CMK (cell line): ENCODE results near the gene SHANK1.

Experiments
- DNase-seq: peaks from one replicate; pipeline ENCODE4 v3.0.0-alpha.2; 2010; ENCODE audit warnings: low read depth

The SHANK1 gene

DNA sequence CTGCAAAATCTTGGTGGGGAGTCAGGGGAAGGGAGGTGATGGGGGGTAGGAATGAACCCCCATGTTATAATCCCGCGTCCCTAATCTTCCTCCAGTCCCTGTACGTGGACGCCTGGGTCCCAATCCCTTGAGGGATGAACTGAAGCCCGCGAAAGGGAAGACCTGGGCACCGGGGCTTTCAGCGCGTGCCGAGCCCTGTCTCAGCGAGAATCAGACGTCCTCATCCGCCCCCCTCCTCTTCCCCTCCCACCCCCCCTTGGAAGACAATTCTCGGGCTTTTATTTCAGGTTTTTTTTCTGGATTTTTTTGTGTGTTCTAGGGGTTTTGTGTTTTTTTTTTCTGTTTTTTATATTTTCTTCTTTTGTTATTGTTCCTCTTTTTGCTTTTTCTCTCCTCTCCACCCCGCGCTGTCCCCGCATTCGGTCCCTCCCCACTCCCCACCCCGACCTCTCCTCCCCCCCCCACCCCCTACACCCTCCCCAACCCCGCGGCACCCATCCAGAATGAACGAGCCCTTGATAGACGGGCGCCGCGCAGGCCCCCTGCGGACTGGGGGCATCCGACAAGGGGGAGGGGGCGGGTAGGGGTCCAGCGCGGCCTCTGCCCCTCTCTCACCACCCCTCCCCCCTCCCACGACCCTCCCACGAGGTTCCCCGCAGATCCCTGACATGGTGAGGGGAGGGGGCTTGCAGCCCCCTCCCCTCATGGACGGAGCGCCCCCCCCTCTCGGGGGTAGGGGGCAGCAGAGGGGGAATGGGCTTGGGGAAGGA, 60.1 kb downstream of the SHANK1 start:
- DNase-seq = no peak

DNA sequence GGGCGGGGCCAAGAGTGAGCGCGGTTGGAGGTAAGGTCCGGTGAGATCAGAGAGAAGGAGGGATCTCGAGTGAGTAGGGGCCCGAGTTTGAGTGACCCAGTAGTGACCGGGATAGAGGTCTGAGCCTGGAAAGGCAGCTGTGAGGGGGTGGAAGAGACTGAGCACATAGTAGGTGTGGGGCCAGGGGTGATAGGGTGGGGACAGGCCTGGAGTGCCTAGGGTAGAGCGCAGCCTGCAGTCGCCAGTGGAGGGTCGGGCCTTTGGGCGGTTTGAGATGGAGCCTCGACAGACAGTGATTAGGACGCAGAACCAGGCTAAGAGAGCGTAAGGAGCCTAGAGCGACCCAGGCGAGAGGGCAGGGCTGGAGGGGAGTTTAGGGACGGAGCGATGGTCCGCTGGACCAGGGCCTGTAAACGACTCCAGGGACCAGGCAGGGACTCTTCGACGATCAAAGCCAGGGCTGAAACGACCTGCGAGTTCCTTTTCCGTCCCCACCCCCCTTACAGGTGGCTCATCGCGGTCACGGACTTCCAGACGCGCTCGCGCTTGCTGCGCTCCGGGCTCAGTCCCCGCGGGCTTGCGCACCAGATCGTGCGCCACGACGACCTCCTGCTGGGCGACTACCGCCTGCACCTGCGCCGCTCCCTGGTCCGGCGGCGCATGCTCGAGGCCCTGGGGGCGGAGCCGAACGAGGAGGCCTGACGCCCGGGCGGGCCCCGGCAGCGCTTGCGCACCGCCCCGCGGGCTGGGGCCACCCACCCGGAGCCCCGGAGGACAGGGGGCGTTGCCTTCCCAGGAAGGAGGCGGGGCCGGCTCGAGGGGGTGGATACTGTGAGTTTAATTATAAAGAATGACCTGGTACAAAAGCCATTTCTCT, 60.9 kb downstream of the SHANK1 start:
- peak; percentile 88 for DNase-seq

DNA sequence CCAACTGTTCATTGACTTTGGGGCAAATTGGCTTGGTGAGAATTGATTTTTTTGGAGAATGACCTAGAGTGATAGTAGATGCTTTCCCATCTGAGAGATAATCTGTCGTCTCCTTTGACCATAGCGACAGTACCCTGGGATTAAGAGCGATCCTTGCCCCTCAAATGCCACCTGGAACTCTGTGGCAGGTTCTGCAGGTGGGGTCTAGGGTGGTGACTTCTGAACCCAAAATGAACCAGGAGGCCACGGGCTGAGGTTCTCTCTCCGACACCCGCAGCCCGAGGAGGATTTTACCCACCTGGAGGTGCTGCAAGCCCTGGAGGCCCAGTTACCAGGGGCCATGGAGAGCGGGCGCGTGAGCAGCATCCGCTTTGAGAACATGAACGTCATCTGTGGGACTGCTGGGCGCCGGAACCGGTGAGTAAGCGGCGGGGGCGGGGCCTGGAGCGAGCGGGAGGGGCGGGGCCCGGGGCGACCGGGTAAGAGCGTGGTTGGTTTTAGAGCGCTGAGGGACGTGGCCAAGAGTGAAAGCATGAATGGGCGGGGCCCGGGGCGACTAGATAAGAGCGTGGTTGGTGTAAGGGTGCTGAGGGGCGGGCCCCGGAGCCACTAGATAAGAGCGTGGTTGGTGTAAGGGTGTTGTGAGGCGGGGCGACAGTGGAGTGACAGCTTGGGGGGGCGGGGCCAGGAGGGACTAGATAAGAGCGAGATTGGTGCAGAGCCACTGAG, 61.7 kb downstream of the SHANK1 start:
- peak; percentile 100 for DNase-seq

DNA sequence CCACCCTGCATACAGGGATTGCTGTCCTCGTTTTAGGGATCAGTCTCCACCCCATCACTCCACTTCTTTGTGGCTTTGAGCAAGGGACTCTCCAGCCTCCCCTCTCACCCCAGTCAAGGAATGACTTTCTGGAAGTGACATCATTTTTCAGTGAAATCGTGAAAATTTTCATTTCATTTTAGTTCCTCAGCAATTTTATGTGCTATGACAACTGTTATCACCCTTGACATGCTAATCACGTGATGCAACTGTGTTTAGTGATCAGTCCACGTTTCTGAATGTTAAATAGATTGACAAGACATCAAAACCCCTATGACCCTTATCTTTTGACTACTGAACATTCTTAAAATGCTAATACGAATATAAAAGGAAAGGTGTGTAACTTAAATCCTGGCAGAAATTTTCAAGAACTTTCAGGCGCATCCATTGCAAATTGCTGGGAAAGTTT, 62.4 kb downstream of the SHANK1 start:
- no peak for DNase-seq

DNA sequence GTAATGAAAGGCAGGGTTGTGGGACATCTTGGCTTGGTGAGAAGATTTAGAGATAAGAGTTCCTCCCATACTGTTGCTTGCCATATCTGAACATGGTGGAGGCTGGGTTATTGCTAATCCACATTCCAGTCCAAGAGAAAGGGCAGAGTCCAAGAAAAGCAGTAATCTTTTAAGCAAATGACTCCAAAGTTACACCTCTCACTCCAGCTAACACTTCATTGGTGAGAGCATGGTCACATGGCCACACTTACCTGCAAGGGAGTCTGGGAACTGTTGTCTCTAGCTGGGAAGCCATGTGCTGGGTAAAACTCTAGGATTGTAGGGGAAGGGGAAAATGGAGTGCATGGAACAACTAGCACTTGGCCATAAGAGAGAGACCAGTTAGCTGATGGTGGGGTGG, 64.7 kb downstream of the SHANK1 start:
- DNase-seq = no peak

DNA sequence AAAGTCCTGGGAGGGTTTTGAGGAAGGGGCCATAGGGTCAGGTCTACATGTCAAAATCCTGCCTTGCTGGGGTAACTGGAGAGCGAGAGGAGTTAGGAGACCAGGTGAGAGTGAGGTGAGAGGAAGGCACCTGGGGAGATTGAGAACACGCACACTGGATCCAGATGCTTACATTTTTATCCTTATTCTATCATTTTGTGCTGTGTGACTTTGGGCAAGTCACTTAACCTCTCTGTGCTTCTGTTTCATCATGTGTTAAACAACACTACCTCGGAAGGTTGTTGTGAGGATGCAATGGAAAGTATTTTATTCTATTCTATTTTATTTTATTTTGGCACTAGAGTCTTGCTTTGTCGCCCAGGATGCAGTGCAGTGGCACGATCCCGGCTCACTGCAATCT, 66.9 kb downstream of the SHANK1 start:
- no peak for DNase-seq

DNA sequence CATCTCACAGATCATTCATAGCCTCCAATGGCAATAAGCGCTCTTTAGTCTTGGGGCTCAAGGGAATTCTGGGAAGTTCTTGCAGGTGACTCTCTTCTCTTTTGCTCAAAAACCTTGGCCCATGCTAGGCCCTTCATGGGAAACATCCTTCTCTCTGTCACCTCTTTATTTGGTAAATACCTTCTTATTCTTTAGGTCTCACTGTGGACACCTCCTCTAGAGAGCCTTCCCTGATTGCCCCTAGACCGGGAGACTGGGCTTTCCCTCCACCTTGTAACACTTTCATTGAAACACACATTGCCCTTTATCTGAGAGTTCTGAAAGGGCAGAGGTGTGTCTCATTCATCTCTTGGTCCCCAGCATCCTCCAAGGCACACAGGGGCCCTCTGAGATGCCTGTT, 68.4 kb downstream of the SHANK1 start:
- no peak for DNase-seq

DNA sequence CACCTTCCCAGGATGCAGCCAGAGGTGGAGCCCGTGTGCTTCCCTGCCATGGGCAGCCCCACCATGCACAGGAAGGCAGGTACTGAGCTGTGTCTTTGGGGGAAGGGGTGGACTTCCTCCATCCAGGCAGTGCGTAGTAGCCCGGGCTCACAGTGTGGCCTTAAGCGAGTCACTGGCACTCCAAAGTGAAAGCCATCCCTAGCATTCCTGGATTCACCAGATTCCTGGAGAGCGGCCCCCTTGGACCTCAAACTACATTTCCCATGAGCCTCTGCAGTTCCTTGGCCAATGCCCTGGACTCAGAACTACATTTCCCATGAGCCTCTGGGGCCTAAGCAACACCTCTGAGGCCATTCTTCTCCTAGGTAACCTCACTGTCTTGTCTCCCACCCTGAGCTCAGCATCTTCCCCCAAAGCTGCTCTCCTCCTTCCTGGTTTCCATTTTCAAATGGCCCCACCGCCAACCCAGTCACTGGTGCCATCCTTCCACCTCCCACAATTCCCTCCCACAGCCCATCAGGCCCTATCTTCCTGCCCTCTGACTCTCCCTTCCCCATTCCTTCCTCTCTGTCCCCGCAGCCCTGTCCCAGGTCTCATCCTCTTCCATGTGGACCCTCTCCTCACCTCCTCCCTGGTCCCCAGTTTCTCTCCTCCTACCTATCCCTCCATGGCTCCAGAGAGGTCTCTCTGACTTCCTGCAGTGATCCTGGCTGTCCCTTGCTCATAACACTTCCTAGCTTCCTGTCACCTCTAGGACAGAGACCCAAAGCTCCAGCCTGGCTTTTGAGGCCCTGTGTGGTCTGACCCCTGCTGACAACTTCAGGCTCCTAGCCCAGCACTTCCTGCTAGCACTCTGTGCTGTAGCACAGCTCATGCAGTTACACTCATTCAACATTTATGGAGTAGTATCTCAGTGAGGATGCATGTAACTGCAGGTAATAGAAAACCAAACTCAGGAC, 69.9 kb downstream of the SHANK1 start, which contains the start of gene C19orf81:
C19orf81 (plus strand) TSS at position 13 of the 959 bp plus-strand sequence; CDS start at position 13, 0 bp downstream.
- no peak for DNase-seq

DNA sequence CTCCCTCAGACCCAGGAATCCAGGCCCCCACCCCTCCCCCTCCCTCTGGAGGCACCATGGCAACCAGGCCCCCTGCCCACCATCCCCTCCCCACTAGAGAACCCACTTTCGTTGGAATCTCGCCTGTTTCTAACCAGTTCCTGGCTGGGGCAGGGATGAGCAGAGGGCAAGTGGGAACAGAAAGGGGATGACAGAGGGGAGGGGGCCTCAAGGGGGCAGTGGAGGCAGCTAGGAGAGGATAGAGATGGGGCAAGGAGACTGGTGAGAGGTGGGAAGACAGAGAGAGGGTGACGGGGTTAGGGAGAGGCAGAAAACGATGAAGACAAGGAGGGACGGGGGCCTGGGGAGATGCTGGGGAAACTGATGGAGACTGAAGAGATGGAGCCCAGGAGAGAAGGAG, 70.9 kb downstream of the SHANK1 start:
- no peak for DNase-seq

DNA sequence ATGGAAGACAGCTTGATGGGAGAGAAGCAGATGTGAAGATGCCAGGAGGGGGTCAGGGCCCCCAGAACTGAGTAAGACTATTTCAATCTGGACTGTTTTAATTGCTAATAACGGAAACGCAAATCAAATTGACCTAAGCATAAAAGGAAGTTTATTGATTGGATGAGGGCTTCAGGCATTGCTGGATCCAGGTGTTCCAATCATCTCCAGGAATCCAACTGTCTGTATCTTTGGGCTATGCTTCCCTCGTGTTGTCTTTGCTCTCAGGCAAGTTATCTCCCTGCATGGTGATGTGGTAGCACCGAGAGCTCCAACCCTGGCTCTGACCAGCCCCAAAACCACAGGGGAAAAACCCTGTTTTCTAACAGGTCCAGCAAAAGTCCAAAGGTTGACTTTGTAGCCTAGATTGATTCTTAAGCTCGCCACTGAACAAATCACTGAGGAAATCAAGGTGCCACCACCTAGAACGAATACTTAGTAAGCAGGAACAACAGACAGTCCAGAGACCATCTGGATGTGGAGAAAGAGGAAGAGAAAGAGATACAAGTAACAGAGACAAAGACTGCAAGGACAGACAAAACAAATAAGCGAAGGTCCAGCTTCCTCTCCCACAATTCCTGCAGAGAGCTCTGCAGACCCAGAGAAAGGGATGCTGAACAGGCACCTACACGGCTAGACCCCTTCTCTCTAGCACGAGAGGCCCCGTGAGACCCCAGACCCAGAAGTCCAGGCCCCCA, 71.6 kb downstream of the SHANK1 start:
- no peak for DNase-seq

DNA sequence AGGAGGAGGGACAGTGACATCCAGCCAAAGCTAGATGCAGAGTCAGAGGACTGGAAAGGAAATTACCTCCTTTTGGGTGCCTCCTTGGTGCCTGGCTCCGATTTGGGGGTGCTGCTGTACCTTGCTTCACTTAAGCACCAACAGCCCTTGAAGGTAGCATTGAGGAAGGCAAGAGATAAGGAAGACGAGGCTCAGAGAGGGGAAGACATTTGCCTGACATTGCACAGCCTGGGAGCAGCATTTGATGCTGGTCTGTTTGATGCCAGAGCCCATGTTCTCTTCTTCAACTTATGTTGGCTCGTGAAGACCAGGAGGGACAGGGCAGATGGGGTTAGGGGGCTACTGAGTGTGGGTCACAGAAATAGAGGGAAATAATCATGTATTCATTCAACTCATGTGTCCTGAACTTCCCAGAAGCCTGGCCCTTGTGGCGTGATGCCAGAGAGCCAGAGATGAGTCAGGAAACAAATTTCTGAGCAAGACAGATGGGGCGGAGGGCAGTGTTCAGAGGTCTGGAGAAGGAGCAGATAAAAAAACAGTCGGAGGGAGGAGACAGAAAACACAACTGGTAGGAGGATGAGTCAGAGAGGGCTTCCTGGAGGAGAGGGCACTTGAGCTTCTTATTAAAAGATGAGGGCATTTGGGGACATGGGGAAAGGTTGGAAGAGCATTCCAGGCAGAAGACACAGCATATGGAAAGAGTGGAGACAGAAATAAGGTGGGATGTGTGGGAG, 73.4 kb downstream of the SHANK1 start:
- DNase-seq = no peak

DNA sequence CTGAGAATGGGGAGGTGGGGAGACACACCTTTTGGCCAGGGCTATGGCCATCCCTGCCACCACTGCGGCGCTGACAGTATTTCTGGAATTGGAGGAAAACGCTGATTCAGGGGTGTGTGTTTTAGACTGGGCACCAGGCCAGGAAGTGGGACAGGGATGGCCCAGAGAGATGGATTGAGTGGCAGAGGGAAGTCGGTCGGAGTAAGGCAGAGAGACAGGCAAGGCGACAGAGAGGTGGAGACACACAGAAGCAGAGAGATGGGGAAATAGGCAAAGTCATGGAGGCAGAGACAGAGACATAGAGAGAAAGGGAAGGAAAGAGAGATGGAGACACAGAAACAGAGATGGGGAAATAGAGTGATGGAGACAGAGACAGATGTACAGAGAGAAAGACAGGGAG, 74.5 kb downstream of the SHANK1 start:
- no peak for DNase-seq

DNA sequence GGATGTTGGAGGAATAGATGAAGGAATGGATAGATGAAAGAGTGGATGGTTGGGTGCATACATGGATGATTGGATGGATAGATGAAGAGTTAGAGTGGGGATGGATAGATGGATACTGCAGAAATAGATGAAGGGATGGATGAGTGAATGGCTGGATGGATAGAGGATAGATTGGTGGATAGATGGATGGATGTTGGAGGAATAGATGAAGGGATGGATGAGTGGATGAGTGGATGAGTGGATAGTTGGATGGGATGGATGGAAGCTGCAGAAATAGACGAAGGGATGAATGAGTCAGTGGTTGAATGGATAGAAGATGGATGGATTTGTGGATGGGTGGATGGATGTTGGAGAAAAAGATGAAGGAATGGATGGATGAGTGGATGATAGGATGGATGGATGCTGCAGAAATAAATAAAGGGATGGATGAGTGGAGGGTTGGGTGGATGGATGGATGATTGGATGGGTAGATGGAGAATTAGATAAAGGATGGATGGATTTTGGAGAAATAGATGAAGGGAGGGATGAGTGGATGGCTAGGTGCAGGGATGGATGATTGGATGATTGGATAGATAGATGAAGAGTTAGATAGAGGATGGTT, 75.2 kb downstream of the SHANK1 start:
- DNase-seq = no peak

DNA sequence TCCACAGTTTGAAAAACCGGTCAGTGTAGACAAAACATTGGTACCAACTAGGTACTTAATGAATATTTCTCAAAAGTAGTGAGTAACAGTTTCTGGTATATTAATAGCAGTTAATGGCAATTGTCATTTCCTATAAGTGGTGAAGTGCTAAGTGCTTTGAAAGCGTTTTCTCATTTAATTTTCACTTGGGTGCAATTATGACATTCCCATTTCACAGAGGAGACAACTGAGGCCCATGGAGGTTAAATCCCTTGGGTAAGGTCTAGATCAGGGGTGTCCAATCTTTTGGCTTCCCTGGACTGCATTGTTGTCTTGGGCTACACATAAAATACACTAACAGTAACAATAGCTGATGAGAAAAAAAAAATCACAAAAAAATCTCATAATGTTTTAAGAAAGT, 79.2 kb downstream of the SHANK1 start:
- no peak for DNase-seq

DNA sequence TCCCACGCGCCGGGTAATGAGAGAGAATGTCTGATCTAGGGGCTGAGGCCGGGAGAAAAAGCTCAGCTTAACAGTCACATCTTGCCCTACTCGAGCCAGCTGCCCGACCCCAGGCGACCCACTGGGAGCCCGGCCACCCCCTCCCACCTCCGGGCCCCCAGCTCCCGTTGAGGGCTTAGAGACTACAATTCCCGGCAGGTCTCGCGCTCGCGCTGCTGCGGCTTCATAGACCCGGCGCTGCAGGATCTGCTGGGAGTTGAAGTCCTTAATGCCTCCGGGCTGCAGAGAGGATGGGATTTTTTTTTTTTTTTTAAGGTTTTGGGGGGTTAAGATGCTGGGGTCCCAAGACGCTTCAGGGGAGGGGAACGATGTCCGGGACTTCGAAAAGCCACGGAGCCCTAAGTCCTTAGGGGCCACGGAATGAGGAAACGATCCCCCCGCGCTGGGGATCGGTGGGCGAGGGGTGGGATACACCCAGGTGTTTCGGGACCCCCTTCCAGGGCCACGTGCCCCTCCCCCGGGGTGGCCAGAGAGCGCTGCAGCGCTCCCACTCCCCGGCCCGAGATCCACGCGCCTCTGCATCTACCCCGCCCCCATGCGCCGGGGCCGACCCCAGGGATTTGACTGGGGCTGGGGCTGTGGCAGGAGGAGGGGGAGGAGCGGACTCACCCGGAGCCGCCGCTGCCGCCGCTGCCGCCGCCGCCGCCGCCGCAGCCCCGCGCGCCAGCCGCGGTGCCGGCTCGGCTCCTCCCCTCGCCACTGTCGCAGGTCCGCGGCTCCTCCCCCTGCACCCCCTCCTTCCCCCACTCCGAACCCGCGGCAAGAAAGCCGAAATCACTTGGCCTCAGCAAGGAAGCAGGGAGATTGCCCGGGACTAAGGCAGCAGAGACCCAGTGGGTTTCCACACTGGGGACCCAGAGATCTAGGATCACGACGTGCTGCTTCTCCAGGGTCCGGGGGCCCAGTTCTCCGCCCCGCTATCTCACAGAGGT, 80.2 kb downstream of the SHANK1 start, which contains the start of gene SYT3:
SYT3 (minus strand) TSS at position 761 of the 992 bp plus-strand sequence. CDS start 2,470 bp downstream, outside the sequence.
- no peak for DNase-seq

DNA sequence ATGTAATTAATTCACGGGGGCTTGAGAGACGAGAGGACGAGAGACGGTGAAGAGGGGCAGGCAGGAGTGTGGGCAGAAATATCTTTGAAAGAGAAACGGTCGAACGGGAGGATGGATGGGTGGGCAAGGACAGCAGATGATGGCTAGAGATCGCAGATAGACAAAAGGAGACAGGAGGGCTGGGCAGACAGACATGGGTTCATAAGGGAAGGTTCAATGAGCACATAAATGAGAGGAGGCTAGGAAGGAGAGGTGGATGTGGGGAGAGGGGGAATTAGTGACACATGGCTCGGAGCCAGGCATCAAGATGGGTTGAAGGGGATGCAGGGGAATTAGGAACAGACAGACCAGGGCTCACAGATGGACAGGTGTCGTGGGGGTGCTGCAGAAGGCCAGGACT, 81.0 kb downstream of the SHANK1 start:
- DNase-seq = no peak

DNA sequence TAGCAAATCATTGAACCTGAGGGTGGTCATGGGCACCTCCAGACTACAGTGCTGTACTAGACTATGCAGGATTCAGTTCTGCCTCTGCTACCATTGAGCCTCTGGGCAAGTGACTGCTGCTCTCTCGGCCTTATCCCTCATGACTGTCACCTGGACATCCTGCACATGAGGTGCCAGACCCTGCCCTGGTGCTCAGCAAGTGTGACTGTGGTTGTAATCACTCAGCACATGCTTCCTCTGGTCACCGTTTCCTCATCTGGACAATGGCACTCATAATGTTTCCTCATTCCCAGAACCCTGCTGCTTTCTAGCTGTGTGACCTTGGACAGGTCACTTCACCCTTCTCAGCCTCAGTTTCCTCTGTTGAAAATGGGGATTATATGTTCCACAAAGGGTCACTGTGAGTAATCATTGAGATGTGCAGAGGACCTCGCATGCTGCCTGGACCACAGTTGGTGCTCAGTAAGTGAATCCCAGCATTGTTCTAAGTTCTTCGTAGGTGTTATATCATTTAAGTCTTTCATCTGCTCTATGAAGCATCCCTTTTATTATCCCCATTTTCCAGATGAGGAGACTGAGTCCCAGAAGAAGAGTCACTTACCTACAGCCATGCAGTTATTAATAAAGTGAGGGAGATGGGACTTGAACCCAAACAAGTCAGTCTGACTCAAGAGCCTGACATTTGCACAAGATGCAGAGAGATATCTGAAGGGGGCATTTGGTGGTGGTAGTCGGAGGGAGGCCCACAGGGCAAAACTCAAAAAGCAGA, 83.1 kb downstream of the SHANK1 start:
- DNase-seq = no peak
